HepG2 (cell line): ENCODE data around the gene TTC19. TPM values are rescaled to one million over a fixed set of nuclear protein-coding genes. Genes with fewer than 3 reads are reported as not detected.

Experiments used
- ARNT2 ChIP-seq: sonication (generic); formaldehyde crosslinking; IDR thresholded peaks from 2 replicates; pipeline ENCODE4 v1.8.0; 2022; ENCODE audit warnings: mild to moderate bottlenecking, low read depth, missing genetic modification reagents, moderate library complexity
- ESRRA ChIP-seq: sonication (generic); formaldehyde crosslinking; IDR thresholded peaks from 2 replicates; pipeline ENCODE4 v1.5.1; 2020; ENCODE audit warnings: mild to moderate bottlenecking, low read depth, missing genetic modification reagents
- GATAD2A ChIP-seq: IDR thresholded peaks from 2 replicates; pipeline ENCODE4 v1.6.1; 2016
- HDAC1 ChIP-seq: sonication (generic); formaldehyde crosslinking; IDR thresholded peaks from 2 replicates; pipeline ENCODE4 v1.5.1; 2020; ENCODE audit warnings: mild to moderate bottlenecking, missing genetic modification reagents
- MIER2 ChIP-seq: IDR thresholded peaks from 2 replicates; pipeline ENCODE4 v1.6.1; 2016; ENCODE audit warnings: missing biosample characterization, missing genetic modification reagents
- POLR2AphosphoS5 ChIP-seq: IDR thresholded peaks from 2 replicates; pipeline ENCODE4 v1.6.1; 2012; ENCODE audit warnings: low read depth, low read length
- PRPF4 ChIP-seq: fragments of 200-400 bp; formaldehyde crosslinking; IDR thresholded peaks from 2 replicates; pipeline ENCODE4 v1.6.1; 2016; ENCODE audit warnings: low read length, low read depth; ENCODE audit not compliant: poor library complexity, severe bottlenecking
- STAT6 ChIP-seq: sonication (generic); formaldehyde crosslinking; IDR thresholded peaks from 2 replicates; pipeline ENCODE4 v1.4.0; 2020; ENCODE audit warnings: missing genetic modification reagents, mild to moderate bottlenecking, borderline replicate concordance
- ZBTB20 ChIP-seq: sonication (generic); formaldehyde crosslinking; IDR thresholded peaks from 2 replicates; pipeline ENCODE4 v1.8.1; 2023; ENCODE audit warnings: missing genetic modification reagents, low read depth, mild to moderate bottlenecking, borderline replicate concordance
- ZHX2 ChIP-seq, 2 experiments: sonication (generic) in 1 of 2; formaldehyde crosslinking in 1 of 2; IDR thresholded peaks; 2 replicates each; pipeline versions ENCODE4 v1.6.1 to v1.9.0; 2014 to 2022; ENCODE audit warnings: antibody characterized with exemption in 1 of 2, borderline replicate concordance in 1 of 2, inconsistent platforms in 1 of 2, low read depth in 1 of 2, missing genetic modification reagents in 1 of 2
- ZMYM4 ChIP-seq: sonication (generic); formaldehyde crosslinking; IDR thresholded peaks from 2 replicates; pipeline ENCODE4 v1.8.1; 2023; ENCODE audit warnings: mild to moderate bottlenecking, missing genetic modification reagents
- ZNF839 ChIP-seq: sonication (generic); formaldehyde crosslinking; IDR thresholded peaks from 2 replicates; pipeline ENCODE4 v1.4.0; 2020; ENCODE audit warnings: missing genetic modification reagents, mild to moderate bottlenecking, borderline replicate concordance
- ZUFSP ChIP-seq: sonication (generic); formaldehyde crosslinking; IDR thresholded peaks from 2 replicates; pipeline ENCODE4 v1.9.0; 2021; ENCODE audit warnings: missing genetic modification reagents, mild to moderate bottlenecking, borderline replicate concordance
- polyA plus RNA-seq, 8 experiments: library from polyadenylated mRNA; depleted of rRNA in 3 of 8; stranded (reverse) in 7 of 8; unstranded in 1 of 8; fragments of >200 nt; fragmentation: Illumina TruSeq in 4 of 8; extraction: Trizol in 4 of 8; gene quantifications; 2 replicates each; pipeline versions ENCODE4 v1.2.1 to v1.2.3, GENCODE V29; 2011 to 2016; ENCODE audit warnings: low read depth in 4 of 8, missing spikeins in 1 of 8, mixed read lengths in 1 of 8; ENCODE audit not compliant: insufficient read depth in 1 of 8
- total RNA-seq, 5 experiments: library from RNA; depleted of rRNA; stranded (reverse); fragments of >200 nt; fragmentation: Illumina TruSeq; extraction: Trizol; gene quantifications; 2 replicates each; pipeline ENCODE4 v1.2.3, GENCODE V29; 2016; ENCODE audit warnings: low read depth in 1 of 5
- TF ChIP-seq, protein P1 (sequence below): sonication (generic); formaldehyde crosslinking; conservative IDR thresholded peaks from 2 replicates; pipeline ENCODE4 v1.4.0; 2020; ENCODE audit warnings: mild to moderate bottlenecking, missing genetic modification reagents, moderate library complexity

TTC19 gene
- total and polyA plus RNA-seq, 2 of the 13 experiments (the other 11 are each of a cell fraction or from before 2014, with no cell fraction given) = 4.4 to 24.3 TPM

DNA sequence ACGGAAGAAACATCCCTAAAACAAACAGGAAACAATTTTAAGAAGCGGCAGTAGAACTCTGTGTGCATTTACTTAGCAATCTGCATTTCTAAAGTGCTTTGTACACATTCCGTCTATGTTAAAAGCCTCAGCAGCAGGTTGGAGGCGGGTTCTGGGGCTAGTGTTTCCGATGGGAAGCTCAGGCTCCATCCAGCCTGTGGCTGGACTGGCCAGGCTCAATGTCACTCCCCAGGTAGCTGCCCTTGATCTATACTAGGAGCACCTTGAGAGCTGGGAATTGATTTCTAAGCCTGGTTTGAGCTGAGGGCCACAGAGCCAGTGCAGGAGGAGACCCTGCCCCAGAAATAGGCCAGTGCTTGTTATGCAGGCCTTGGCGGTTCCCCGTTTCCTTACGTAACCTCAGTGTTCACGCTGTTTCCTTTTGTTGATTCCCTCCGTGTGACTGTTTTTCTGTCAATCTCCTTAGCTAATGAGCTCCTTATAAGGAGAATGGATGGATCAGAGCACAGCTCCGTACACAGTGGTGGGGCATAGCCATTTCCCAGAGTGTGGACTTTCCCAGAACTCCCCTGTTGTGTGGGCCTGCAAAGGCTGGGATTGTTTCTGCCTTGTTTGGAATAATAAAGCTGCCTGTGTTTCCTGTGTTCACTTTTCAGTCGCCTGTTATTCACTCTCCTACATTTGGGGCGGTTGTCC lies 33.3 kb upstream of the TTC19 start (continued):
- TF ChIP-seq HDAC1 (CRISPR knock-in tag) (no peak), STAT6 (CRISPR knock-in tag) (no peak), POLR2AphosphoS5 (no peak; the same call in 1 of the 2 replicates), ZNF839 (CRISPR knock-in tag) (no peak), ZHX2 (IDR thresholded peaks at IDR 0.05; ENCODE audit: low read depth) (no peak), ZHX2 (CRISPR knock-in tag; IDR thresholded peaks at IDR 0.05; ENCODE audit: borderline replicate concordance) (no peak), GATAD2A (CRISPR knock-in tag) (peak; percentile 45; the same call in 1 of the 2 replicates), PRPF4 (no peak), ZBTB20 (CRISPR knock-in tag) (peak; percentile 81; the same call in 1 of the 2 replicates), ESRRA (no peak), ARNT2 (no peak), MIER2 (CRISPR knock-in tag) (no peak), ZUFSP (CRISPR knock-in tag) (no peak), ZMYM4 (CRISPR knock-in tag) (peak; percentile 34)
- TF ChIP-seq, protein P1, sequence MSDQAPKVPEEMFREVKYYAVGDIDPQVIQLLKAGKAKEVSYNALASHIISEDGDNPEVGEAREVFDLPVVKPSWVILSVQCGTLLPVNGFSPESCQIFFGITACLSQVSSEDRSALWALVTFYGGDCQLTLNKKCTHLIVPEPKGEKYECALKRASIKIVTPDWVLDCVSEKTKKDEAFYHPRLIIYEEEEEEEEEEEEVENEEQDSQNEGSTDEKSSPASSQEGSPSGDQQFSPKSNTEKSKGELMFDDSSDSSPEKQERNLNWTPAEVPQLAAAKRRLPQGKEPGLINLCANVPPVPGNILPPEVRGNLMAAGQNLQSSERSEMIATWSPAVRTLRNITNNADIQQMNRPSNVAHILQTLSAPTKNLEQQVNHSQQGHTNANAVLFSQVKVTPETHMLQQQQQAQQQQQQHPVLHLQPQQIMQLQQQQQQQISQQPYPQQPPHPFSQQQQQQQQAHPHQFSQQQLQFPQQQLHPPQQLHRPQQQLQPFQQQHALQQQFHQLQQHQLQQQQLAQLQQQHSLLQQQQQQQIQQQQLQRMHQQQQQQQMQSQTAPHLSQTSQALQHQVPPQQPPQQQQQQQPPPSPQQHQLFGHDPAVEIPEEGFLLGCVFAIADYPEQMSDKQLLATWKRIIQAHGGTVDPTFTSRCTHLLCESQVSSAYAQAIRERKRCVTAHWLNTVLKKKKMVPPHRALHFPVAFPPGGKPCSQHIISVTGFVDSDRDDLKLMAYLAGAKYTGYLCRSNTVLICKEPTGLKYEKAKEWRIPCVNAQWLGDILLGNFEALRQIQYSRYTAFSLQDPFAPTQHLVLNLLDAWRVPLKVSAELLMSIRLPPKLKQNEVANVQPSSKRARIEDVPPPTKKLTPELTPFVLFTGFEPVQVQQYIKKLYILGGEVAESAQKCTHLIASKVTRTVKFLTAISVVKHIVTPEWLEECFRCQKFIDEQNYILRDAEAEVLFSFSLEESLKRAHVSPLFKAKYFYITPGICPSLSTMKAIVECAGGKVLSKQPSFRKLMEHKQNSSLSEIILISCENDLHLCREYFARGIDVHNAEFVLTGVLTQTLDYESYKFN (CRISPR knock-in tag) = peak; percentile 70
